LNCaP clone FGC (cell line): ENCODE results near the gene MSANTD1.

Experiments used
- DNase-seq: peaks from one replicate; pipeline ENCODE4 v3.0.0-alpha.2; 2011; ENCODE audit warnings: low read depth
- H3K4me3 ChIP-seq: 2 replicates; pipeline ENCODE4 v1.5.1; 2011; ENCODE audit warnings: mild to moderate bottlenecking, low read depth, low read length, control low read depth
- CTCF ChIP-seq: IDR thresholded peaks from 2 replicates; pipeline ENCODE4 v1.5.1; 2012; ENCODE audit warnings: mild to moderate bottlenecking; ENCODE audit not compliant: control insufficient read depth, insufficient read depth; ENCODE audit errors: extremely low read depth

The MSANTD1 gene

GRCh38 chr4:3217266-3217665 lies 31.7 kb upstream of the MSANTD1 start:
- DNase-seq = no peak
- TF ChIP-seq CTCF = no peak
- no peak overlapping the region for H3K4me3 ChIP-seq

DNA sequence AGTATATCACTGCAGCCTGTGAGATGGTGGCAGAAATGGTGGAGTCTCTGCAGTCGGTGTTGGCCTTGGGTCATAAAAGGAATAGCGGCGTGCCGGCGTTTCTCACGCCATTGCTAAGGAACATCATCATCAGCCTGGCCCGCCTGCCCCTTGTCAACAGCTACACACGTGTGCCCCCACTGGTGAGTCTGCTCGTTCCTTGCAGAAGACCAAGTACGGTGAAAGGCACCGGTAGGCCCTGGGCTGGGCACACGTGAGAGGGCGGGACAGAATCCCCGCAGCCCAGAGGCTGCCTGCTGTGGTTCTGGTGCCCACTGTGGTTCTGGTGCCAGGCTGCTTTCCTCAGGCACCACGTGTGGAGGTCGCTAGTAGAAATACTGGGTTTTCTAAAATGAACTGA lies 31.2 kb upstream of the MSANTD1 start:
- DNase-seq = no peak
- TF ChIP-seq CTCF = no peak
- H3K4me3 ChIP-seq = no peak overlapping the region

DNA sequence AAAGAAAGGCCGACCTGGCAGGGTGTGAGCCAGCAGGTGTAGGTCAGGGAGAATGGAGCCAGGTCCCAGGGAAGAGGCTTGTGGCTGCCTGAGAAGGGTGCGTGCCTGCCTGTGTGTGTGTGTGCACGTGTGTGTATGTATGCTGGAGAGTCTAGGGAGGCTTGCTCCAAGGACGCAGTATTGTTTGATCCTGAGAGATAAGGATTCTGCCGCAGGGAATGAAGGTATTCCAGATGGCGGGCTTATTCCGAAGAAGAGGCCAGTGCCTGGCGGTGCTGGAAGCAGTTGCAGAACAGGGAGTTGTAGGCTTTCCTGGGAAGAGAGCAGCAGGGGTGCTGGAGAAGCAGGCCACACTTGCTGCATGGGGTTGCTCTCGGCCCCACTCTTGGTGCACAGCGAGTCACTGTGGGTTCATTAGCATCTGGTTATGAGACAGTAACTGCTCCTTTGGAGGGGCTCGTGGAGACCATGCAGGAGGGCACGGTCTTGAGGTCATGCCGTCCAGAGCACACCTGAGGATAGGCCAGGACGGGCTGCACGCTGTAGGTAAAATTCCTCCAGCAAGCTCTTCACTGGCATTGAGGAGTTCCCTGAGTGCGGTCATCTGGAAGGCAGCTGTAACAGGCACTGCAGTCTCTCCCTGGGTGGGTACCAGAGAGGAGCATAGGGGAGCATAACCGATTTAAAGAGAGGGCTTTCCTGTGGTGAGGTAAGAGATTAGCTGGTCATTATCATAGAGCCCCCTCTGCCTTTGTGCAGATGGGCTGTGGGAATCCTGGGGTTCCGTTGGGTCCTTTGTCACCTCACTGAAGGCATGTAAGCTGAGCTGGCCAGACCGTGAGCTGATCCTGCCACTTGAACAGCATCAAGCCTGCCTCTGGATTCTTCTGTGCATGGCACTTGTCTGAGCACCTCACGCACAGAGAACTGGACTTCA lies 29.9 kb upstream of the MSANTD1 start:
- no peak overlapping the region for H3K4me3 ChIP-seq
- no peak for DNase-seq
- no peak for TF ChIP-seq CTCF

- no peak overlapping the region for H3K4me3 ChIP-seq
- no peak for TF ChIP-seq CTCF
- DNase-seq = no peak
Observed at GRCh38 chr4:3219761-3220475, 29.0 kb upstream of the MSANTD1 start.

GRCh38 chr4:3220476-3221183 lies 28.3 kb upstream of the MSANTD1 start:
- no peak overlapping the region for H3K4me3 ChIP-seq
- no peak for DNase-seq
- no peak for TF ChIP-seq CTCF

DNA sequence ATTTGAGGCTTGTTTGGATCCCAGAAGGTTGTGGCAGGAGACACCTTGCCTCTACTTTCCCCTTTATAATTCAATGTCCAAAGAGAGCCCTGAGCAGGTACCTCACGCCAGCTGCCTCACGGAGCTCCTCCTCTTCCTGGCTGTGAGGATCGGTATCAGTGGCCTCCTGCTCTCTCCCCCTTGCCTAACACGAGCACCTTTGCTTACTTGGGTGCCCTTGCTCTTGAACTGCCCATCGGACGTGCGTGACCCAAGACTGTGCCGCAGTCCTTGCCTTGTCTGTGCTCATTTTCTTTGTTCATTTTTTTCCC lies 27.8 kb upstream of the MSANTD1 start:
- no peak for DNase-seq
- TF ChIP-seq CTCF = no peak
- no peak overlapping the region for H3K4me3 ChIP-seq
